Left forelimb (tissue), 1 donor: ENCODE results near the gene MEGF6.
"Not testable (repeated sequence)": the region's sequence is repeated elsewhere in the genome, so short reads cannot be mapped to it uniquely, and the experiment has no call there.

ENCODE experiments used
- DNase-seq: peaks from one replicate; pipeline ENCODE4 v3.0.0-alpha.2; 2018; ENCODE audit warnings: low spot score

MEGF6 gene

GRCh38 chr1:3595949-3596348 is 15.4 kb downstream of the MEGF6 start:
- no peak for DNase-seq

GRCh38 chr1:3594706-3595377 is 16.5 kb downstream of the MEGF6 start:
- DNase-seq = no peak

- no peak for DNase-seq
Measured at GRCh38 chr1:3593745-3594144, 17.6 kb downstream of the MEGF6 start.

GRCh38 chr1:3593334-3593733 is 18.0 kb downstream of the MEGF6 start:
- DNase-seq = no peak

- no peak for DNase-seq
Measured at GRCh38 chr1:3590951-3591865, 20.1 kb downstream of the MEGF6 start.

- DNase-seq = no peak
Measured at GRCh38 chr1:3590139-3590763, 21.1 kb downstream of the MEGF6 start.

- no peak for DNase-seq
Measured at GRCh38 chr1:3588395-3588794, 22.9 kb downstream of the MEGF6 start.

GRCh38 chr1:3586986-3587759 is 24.1 kb downstream of the MEGF6 start:
- no peak for DNase-seq

GRCh38 chr1:3585940-3586568 is 25.3 kb downstream of the MEGF6 start:
- DNase-seq = no peak

GRCh38 chr1:3585353-3585868 is 25.9 kb downstream of the MEGF6 start:
- DNase-seq = not testable (repeated sequence)

- no peak for DNase-seq
Measured at GRCh38 chr1:3584915-3585314, 26.4 kb downstream of the MEGF6 start.

- not testable (repeated sequence) for DNase-seq
Measured at GRCh38 chr1:3583751-3584150, 27.6 kb downstream of the MEGF6 start.

GRCh38 chr1:3581296-3582036 is 29.8 kb downstream of the MEGF6 start:
- DNase-seq = no peak

- DNase-seq = no peak
Measured at GRCh38 chr1:3580231-3580630, 31.1 kb downstream of the MEGF6 start.

- no peak for DNase-seq
Measured at GRCh38 chr1:3579626-3580025, 31.7 kb downstream of the MEGF6 start.

GRCh38 chr1:3578906-3579305 is 32.4 kb downstream of the MEGF6 start:
- no peak for DNase-seq

GRCh38 chr1:3578433-3578805 is 32.9 kb downstream of the MEGF6 start:
- no peak for DNase-seq

GRCh38 chr1:3577711-3578432 is 33.4 kb downstream of the MEGF6 start:
- DNase-seq = no peak

GRCh38 chr1:3577300-3577699 is 34.0 kb downstream of the MEGF6 start:
- no peak for DNase-seq

- DNase-seq = no peak
Measured at GRCh38 chr1:3575993-3576392, 35.3 kb downstream of the MEGF6 start.
